LoVo (cell line): ENCODE data around the gene PSTK.
A peak's percentile ranks its signal among the peaks of the same experiment; 100 is the strongest.

Experiments
- DNase-seq: peaks from one replicate; pipeline ENCODE4 v3.0.0-alpha.2; 2016; ENCODE audit warnings: low spot score

PSTK gene

GRCh38 chr10:122980209-122981065, at the start of gene PSTK:
Gene PSTK, plus strand, starts transcription at chr10:122980401. Its CDS starts 79 bp downstream, at chr10:122980480.
- DNase-seq, result peak; percentile 90

- DNase-seq, result no peak
Measured at GRCh38 chr10:122931088-122931906, 48.9 kb upstream of the PSTK start.

GRCh38 chr10:122939133-122939855, 40.9 kb upstream of the PSTK start:
- no peak for DNase-seq

- DNase-seq, result no peak
Measured at GRCh38 chr10:122939856-122940543, 40.2 kb upstream of the PSTK start.

GRCh38 chr10:122949296-122949695, 30.9 kb upstream of the PSTK start:
- no peak for DNase-seq

- DNase-seq, result peak; percentile 99
Measured at GRCh38 chr10:122953902-122954730, 26.1 kb upstream of the PSTK start, which contains the start of gene C10orf88. Gene C10orf88, minus strand, starts transcription at chr10:122954227. Its CDS starts 49 bp downstream, at chr10:122954178.

- no peak for DNase-seq
Measured at GRCh38 chr10:122954731-122955050, 25.5 kb upstream of the PSTK start.

- no peak for DNase-seq
Measured at GRCh38 chr10:122955892-122956291, 24.3 kb upstream of the PSTK start.

GRCh38 chr10:122957474-122957873, 22.7 kb upstream of the PSTK start:
- DNase-seq, result peak; percentile 3

- no peak for DNase-seq
Measured at GRCh38 chr10:122962405-122962804, 17.8 kb upstream of the PSTK start.

GRCh38 chr10:122966879-122967278, 13.3 kb upstream of the PSTK start:
- DNase-seq, result no peak

GRCh38 chr10:122968698-122969097, 11.5 kb upstream of the PSTK start:
- DNase-seq, result no peak

- no peak for DNase-seq
Measured at GRCh38 chr10:122974023-122974422, 6.2 kb upstream of the PSTK start.

- no peak for DNase-seq
Measured at GRCh38 chr10:122974543-122975064, 5.6 kb upstream of the PSTK start.

GRCh38 chr10:122981066-122981464, 864 bp downstream of the PSTK start:
- DNase-seq, result peak; percentile 40

- DNase-seq, result no peak
Measured at GRCh38 chr10:122983898-122984297, 3.7 kb downstream of the PSTK start.

GRCh38 chr10:122984708-122985107, 4.5 kb downstream of the PSTK start:
- DNase-seq, result no peak

- no peak for DNase-seq
Measured at GRCh38 chr10:122986335-122986734, 6.1 kb downstream of the PSTK start.

- DNase-seq, result no peak
Measured at GRCh38 chr10:122988501-122988900, 8.3 kb downstream of the PSTK start.

- no peak for DNase-seq
Measured at GRCh38 chr10:122990278-122990677, 10.1 kb downstream of the PSTK start.
